DMS114 treated with DMSO at 0.1 percent for 48 hours (cell line): ENCODE results near the gene ATMIN.

Source experiments
- DNase-seq: peaks from one replicate; lab custom pipeline; 2025; ENCODE audit not compliant: unreplicated experiment; lab: John Stamatoyannopoulos, UW

ATMIN gene

DNA sequence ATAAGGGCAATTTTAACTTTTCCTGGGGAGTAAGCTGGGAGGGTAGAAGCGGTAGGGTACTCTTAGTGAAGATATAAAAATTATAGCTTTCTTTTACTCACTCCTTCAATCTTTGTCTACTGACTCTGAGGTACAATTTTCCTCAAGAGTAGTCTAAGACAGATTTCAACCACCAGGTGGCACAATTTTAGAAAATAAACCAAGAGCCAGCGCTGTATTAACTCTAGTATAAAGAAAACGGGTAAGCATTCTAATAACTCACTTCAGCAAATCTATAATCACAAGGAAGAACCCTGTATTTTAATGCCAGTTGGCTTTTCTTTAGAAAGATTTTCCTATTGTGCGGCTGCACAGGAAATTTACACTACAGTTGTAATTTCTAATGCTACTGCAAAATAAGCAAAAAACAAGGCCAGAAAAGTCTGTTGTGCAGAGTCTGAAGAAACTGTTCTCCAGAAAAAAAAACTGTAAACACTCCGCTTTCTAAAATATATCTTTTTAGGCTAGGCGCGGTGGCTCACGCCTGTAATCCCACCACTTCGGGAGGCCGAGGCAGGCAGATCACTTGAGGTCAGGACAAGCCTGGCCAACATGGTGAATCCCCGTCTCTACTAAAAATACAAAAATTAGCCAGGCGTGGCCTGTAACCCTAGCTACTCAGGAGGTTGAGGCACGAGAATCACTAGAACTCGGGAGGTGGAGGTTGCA lies 30.8 kb upstream of the ATMIN start:
- DNase-seq, result peak; percentile 53

DNA sequence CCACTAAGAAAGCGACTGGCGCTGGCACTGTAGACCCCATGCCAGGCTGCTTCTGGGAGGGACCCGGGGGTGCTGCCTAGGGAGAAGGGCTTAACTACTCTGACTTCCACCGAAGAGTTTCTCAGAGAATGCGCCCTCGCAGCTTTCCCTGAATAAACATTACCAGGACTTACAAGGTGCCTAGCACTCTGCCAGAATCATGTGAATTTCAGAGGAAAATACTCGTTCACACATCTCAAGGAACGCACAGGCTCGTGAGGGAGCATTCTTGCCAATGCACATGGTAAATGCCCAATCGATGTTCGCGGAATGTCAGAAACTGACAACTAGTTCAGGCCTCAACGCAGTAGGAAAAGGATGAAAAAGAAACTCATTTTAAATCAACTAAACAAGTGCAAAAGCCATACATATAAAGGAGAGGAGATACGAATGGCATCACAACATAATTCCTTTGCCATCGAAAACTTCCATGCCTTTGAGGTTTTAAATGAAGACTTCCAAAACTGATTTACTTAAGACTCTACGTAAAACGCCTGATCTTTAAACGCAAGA lies 30.0 kb upstream of the ATMIN start:
- no peak for DNase-seq

GRCh38 chr16:81006211-81006812 lies 29.3 kb upstream of the ATMIN start:
- DNase-seq, result peak; percentile 41

DNA sequence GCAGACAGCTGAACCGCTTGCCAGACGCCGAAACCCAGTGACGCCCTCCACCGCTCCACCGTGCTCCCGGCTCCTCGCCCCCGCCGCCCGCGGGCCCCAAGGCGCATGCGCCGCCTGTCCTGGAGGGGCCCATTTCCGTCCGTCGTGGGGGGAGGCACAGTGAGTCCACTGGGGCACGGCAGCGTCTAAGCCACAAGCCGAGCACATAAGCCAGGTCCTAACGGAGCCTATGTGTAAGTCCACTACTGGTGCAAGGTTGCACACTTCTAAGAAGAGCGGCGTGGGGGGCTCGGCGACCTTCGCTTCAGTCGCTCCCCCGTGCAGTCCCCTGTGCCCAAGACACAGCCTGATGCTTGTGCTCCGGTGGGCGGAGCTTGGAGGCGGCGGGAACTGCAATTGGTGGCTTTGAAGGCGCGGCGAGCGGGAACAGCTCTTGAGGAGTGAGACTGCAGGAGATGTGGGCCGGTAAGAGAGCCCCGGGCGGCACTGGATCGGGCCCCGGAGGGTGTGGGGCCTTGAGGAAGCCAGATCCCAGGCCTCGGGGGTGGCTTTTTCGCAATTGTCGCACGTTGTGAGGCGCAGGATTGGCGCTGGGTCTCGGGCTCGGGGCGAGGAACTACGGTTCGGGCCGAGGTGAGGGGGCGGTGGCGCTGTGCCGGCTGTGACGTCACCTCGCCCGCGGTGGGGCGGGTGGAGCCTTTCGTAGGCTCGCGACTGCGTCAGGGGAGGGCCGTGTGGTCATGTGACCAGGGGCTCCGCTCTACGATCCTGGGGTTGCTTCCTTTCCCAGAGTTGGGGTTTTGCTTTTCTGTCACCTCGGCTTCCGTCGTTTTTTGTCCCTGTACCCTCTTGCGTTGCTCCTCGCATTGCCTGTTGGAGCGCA lies 28.6 kb upstream of the ATMIN start, which contains the start of the genes CENPN and CMC2:
CENPN (plus strand) TSS at position 402 of the 883 bp plus-strand sequence. CDS start 4,726 bp downstream, outside the sequence.
CMC2 (minus strand) TSS at position 73 of the 883 bp plus-strand sequence. CDS start 9,491 bp downstream, outside the sequence.
- peak; percentile 93 for DNase-seq

- no peak for DNase-seq
Measured at GRCh38 chr16:81008505-81008789, 27.2 kb upstream of the ATMIN start.

GRCh38 chr16:81012974-81013373 lies 22.7 kb upstream of the ATMIN start:
- DNase-seq, result no peak

- DNase-seq, result no peak
Measured at GRCh38 chr16:81014672-81015071, 21.0 kb upstream of the ATMIN start.

GRCh38 chr16:81018496-81018895 lies 17.1 kb upstream of the ATMIN start:
- no peak for DNase-seq

GRCh38 chr16:81026429-81026828 lies 9.2 kb upstream of the ATMIN start:
- no peak for DNase-seq

- DNase-seq, result no peak
Measured at GRCh38 chr16:81029930-81030604, 5.6 kb upstream of the ATMIN start.

DNA sequence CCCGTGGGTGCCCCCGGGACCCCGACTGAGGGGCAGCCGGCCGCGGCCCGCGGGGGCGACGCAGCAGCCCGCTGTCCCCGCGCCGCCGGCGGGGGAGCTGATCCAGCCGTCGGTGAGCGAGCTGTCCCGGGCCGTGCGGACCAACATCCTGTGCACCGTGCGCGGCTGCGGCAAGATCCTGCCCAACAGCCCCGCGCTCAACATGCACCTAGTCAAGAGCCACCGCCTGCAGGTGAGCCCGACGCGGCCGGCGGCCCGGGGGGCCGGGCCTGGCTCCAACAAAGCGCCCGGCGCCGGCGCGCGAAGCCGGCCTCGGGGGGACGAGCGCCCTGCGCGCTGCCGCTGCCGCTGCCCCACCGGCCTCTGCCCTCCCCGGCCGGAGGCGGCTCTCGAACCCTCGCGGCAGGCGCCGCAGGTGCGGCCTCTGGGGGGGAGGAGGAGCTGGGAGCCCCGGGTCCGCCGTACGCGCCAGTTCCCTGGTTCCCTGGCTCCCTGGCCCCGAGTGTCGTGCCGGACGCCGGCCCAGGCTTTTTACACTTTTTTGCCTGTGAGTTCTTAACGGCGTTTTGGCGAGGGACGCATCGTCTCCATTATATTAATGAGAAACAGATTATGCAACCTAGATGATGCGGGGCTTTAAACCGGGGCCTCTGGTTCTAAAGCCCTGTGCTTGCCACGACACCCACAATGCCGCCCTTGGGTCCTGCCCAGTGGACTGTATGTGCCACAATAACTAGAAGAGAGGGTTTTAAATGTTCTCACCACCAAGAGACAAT lies 521 bp downstream of the ATMIN start:
- no peak for DNase-seq

- no peak for DNase-seq
Measured at GRCh38 chr16:81036751-81037350, 1.2 kb downstream of the ATMIN start.

GRCh38 chr16:81040131-81040530 lies 4.5 kb downstream of the ATMIN start:
- no peak for DNase-seq

- no peak for DNase-seq
Measured at GRCh38 chr16:81040842-81041241, 5.2 kb downstream of the ATMIN start.

- DNase-seq, result no peak
Measured at GRCh38 chr16:81041696-81042095, 6.1 kb downstream of the ATMIN start.

DNA sequence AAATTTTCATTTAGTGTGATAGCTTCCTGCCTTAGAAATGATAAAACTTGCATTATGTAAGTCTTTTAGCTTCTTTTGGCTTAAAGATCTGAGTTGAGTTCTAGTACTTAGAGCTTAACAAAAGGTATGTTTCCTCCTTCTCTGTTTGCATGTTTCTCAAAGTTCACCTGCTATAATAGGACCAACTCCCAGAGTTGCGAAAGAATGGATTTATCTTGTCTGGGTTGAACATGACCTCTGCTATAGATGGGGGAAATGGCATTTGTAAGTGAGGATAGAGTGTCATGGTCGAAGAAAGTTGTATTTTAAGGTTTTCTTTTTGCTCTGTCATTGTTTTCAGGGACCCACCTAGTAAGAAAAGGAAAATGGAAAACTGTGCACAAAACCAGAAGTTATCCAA lies 7.2 kb downstream of the ATMIN start:
- DNase-seq, result no peak

DNA sequence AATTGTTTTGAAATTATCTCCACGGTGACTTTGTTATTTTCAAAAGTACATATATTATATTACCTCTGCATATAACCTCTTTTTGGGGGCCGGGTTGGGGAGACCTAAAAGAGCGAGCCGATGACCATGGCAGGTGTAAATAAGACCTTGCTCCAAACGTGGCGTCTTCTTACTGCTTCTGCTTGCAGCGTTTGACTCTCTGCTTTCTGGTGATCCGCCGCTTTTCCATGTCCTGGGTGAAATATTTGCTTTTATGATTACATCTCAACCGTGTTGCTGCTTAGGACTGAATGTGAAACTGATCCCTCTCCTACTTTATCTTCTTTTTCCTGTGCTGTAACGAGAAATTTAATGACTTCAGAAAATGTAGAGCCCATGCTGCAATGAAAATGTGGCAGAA lies 18.1 kb downstream of the ATMIN start:
- no peak for DNase-seq

- no peak for DNase-seq
Measured at GRCh38 chr16:81060576-81061306, 25.1 kb downstream of the ATMIN start.

GRCh38 chr16:81061307-81061640 lies 25.6 kb downstream of the ATMIN start:
- DNase-seq, result no peak
